Natural killer cell (primary cell): ENCODE data around the gene ANKRD10. TPM values are rescaled to one million over a fixed set of nuclear protein-coding genes. Genes with fewer than 3 reads are reported as not detected.

Source experiments
- ATAC-seq, 3 donors: fragments of 150-1000 bp in 2 of 3; fragments of 200-7000 bp in 1 of 3; cut with Tn5 transposase; 1 replicate in 1 of 3; 2 replicates in 2 of 3; pipeline ENCODE4 v1.10.0; 2021; ENCODE audit warnings: mild to moderate bottlenecking in 2 of 3, moderate library complexity in 2 of 3
- DNase-seq, 2 donors: peaks; one replicate each; pipeline versions ENCODE4 v3.0.0 to v3.0.0-alpha.2; 2013 to 2021; ENCODE audit warnings: mixed read lengths in 1 of 2
- H3K27ac ChIP-seq: one replicate; pipeline ENCODE4 v1.5.1; 2013; ENCODE audit warnings: mild to moderate bottlenecking, low read length
- H3K27me3 ChIP-seq: one replicate; pipeline ENCODE4 v1.6.1; 2013; ENCODE audit warnings: low read length; ENCODE audit not compliant: control insufficient read depth, insufficient read depth
- H3K36me3 ChIP-seq: one replicate; pipeline ENCODE4 v1.6.1; 2013; ENCODE audit warnings: low read length; ENCODE audit not compliant: control insufficient read depth, insufficient read depth
- H3K4me1 ChIP-seq: one replicate; pipeline ENCODE4 v1.6.1; 2013; ENCODE audit warnings: low read length; ENCODE audit not compliant: control insufficient read depth, insufficient read depth
- H3K4me3 ChIP-seq: one replicate; pipeline ENCODE4 v1.5.1; 2013; ENCODE audit warnings: low read length
- H3K9me3 ChIP-seq: one replicate; pipeline ENCODE4 v1.6.1; 2013; ENCODE audit warnings: low read length; ENCODE audit not compliant: control insufficient read depth, insufficient read depth
- H3K27ac Mint-ChIP-seq, 2 donors: one replicate each; pipeline ENCODE4 v1.8.0; 2022; ENCODE audit warnings: mild to moderate bottlenecking in 2 of 2, mixed read lengths in 2 of 2, moderate library complexity in 1 of 2
- H3K27me3 Mint-ChIP-seq, 2 donors: one replicate each; pipeline ENCODE4 v1.8.0; 2022; ENCODE audit warnings: low read depth in 2 of 2, mixed read lengths in 2 of 2
- H3K36me3 Mint-ChIP-seq: one replicate; pipeline ENCODE4 v1.8.0; 2022; ENCODE audit warnings: mixed read lengths
- H3K4me1 Mint-ChIP-seq, 2 donors: one replicate each; pipeline ENCODE4 v1.8.0; 2022; ENCODE audit warnings: mixed read lengths in 2 of 2
- H3K4me3 Mint-ChIP-seq: one replicate; pipeline ENCODE4 v1.8.0; 2022; ENCODE audit warnings: mild to moderate bottlenecking, moderate library complexity, mixed read lengths
- H3K9me3 Mint-ChIP-seq, 2 donors: one replicate each; pipeline ENCODE4 v1.8.0; 2022; ENCODE audit warnings: mixed read lengths in 2 of 2
- WGBS: methylation state at CpG from one replicate; pipeline ENCODE4 v1.1.7; 2013; ENCODE audit warnings: missing lambda C conversion rate; ENCODE audit not compliant: insufficient coverage; 5-methylcytosine and 5-hydroxymethylcytosine counted together
- intact Hi-C: fragments of 100-400 bp; cut with micrococcal nuclease; formaldehyde crosslinking; loops from one replicate; pipeline ENCODE4 v1.14.2; 2022
- total RNA-seq, 4 donors: library from RNA; stranded (reverse); fragments of 120-200 nt in 1 of 4; gene quantifications; one replicate each; pipeline versions ENCODE4 v1.2.3 to v1.2.4, GENCODE V29; 2013 to 2022
- TF ChIP-seq, protein P1 (sequence below): fragments of 200-600 bp; IDR thresholded peaks from one replicate; pipeline ENCODE4 v1.8.0; 2022; ENCODE audit warnings: antibody characterized with exemption

ANKRD10 gene
- total RNA-seq, 3 donors from 2014 or later (not counting 1 experiment from before 2014, with no cell fraction given) = 173 to 221 (median 185) TPM

DNA sequence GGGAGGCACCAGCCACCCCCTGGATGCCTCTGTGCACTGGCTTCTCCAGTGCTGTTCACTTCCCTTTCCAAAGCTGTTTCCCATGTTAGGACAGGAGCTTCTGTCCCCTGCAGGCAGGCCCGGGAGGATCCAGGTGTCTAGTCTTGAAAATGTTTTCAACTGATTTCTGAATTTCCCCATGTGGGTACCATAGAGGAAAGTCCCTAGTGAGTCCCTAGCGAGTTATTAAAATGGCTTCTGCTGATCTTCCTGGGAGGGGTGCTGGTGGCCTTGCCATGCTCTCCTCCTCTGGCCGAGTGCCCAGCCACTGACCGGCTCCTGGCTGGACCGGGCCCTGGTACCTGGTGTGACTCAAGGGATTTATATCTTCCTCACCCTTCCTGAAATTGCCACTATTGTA lies 5.2 kb upstream of the ANKRD10 start:
- Histone ChIP-seq H3K36me3 (no peaks in the 10 kb centered on the region), H3K4me1 (peaks cover 22% of the 10 kb centered on the region), H3K27me3 (no peaks in the 10 kb centered on the region), H3K27ac (no peak overlapping the region), H3K4me3 (no peak overlapping the region), H3K9me3 (no peaks in the 10 kb centered on the region)
- no peaks in the 10 kb centered on the region for H3K36me3 Mint-ChIP-seq
- intact Hi-C loops = no loop called here
- no peak overlapping the region for H3K4me3 Mint-ChIP-seq
- DNase-seq (no peak), ATAC-seq (no peak)
- no peaks in the 10 kb centered on the region for H3K9me3 Mint-ChIP-seq
- no peak overlapping the region for H3K27ac Mint-ChIP-seq
- TF ChIP-seq, protein P1, sequence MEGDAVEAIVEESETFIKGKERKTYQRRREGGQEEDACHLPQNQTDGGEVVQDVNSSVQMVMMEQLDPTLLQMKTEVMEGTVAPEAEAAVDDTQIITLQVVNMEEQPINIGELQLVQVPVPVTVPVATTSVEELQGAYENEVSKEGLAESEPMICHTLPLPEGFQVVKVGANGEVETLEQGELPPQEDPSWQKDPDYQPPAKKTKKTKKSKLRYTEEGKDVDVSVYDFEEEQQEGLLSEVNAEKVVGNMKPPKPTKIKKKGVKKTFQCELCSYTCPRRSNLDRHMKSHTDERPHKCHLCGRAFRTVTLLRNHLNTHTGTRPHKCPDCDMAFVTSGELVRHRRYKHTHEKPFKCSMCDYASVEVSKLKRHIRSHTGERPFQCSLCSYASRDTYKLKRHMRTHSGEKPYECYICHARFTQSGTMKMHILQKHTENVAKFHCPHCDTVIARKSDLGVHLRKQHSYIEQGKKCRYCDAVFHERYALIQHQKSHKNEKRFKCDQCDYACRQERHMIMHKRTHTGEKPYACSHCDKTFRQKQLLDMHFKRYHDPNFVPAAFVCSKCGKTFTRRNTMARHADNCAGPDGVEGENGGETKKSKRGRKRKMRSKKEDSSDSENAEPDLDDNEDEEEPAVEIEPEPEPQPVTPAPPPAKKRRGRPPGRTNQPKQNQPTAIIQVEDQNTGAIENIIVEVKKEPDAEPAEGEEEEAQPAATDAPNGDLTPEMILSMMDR = no peak
- peaks cover 36 to 47% of the 10 kb centered on the region in 2 donors for H3K27me3 Mint-ChIP-seq
- WGBS = 80% methylated on average over 5 of the region's 5 CpGs
- peaks cover 11 to 16% of the 10 kb centered on the region in 2 donors for H3K4me1 Mint-ChIP-seq

DNA sequence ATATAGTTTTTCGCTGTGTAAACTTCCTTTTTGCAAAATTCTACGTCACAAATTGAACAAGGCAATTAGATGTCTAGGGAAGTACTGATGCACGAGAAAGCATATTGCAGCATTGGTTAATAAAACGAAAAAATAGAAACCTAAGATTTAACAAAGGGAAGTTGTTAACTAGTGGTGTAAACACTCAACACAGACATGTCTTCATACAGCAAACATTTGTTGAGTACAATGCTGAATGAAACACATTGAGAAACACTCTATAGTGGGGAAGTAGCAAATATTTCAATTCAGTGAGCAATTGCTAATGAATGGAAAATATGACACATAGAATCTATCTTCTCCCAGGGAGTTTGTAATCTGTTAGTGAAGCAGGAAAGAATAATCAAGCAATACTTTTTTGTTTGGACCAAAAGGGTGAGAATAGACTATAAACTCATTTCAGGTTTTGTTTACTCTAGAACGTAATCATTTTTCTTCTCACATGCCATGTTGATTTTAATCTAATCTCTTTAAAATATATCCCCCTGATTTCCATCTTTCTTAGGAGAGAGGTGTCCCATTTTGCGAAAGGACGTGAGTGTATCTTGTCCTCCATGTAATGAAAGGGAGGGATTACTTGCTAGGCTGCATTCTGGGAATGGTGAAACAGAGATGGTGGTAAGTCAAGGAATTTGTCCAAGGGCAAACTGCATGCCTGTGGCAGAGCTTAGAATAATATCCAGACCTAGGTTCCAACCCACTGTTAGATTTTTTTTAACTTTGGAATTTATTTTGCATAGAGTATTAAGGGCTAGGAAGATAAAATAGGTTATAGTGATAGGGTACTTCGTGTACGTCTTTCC lies 1.7 kb upstream of the ANKRD10 start:
- DNase-seq = no peak
- Mint-ChIP-seq H3K27ac (peak overlapping the region; percentile 93), H3K27me3 (peaks cover 6 to 12% of the 10 kb centered on the region in 2 donors), H3K4me1 (peaks cover 32 to 39% of the 10 kb centered on the region in 2 donors), H3K9me3 (no peaks in the 10 kb centered on the region), H3K36me3 (no peaks in the 10 kb centered on the region), H3K4me3 (peak overlapping the region; percentile 95)
- TF ChIP-seq, protein P1 = no peak
- H3K9me3 ChIP-seq = no peaks in the 10 kb centered on the region
- H3K27ac ChIP-seq = peak overlapping the region; percentile 90
- no peaks in the 10 kb centered on the region for H3K36me3 ChIP-seq
- H3K4me1 ChIP-seq = peaks cover 29% of the 10 kb centered on the region
- WGBS = 100% methylated on average over 3 of the region's 9 CpGs
- H3K4me3 ChIP-seq = no peak overlapping the region
- no peak for ATAC-seq
- H3K27me3 ChIP-seq = no peaks in the 10 kb centered on the region
- intact Hi-C loops = no loop called here

DNA sequence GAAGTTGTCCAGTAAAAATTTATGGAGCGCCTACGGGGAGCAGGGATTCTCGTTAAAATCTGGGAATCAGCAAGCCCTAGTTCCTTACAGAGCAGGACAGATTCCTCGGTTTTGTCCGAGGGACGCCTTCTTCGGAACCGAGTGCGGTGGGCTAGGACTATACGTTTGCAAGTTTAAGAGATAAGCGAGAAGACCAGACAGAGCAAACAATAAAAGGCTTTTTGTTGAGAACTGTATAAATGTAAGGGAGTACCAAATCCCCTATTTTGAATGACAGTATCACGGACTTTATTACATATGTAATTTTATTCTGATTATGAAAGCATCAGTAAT lies 971 bp upstream of the ANKRD10 start:
- TF ChIP-seq, protein P1 = no peak
- Histone ChIP-seq H3K36me3 (no peaks in the 10 kb centered on the region), H3K9me3 (no peaks in the 10 kb centered on the region), H3K4me1 (peaks cover 27% of the 10 kb centered on the region), H3K4me3 (peak overlapping the region; percentile 97), H3K27ac (peak overlapping the region; percentile 90), H3K27me3 (no peaks in the 10 kb centered on the region)
- Mint-ChIP-seq H3K27me3 (peaks cover 3 to 5% of the 10 kb centered on the region in 2 donors), H3K4me3 (peak overlapping the region; percentile 95), H3K4me1 (peaks cover 30 to 37% of the 10 kb centered on the region in 2 donors), H3K27ac (peak overlapping the region; percentile 93), H3K9me3 (no peaks in the 10 kb centered on the region), H3K36me3 (no peaks in the 10 kb centered on the region)
- ATAC-seq (no peak), DNase-seq (no peak)
- 1% methylated on average over 11 of the region's 12 CpGs for WGBS
- intact Hi-C loops = loop anchor here (2.0 kb wide), 1 partner anchor 237 kb away; no protein-coding TSS in a partner anchor
